Measurements from ENCODE around the gene ERAL1.

GRCh38 chr17:28828294-28829040 is 26.3 kb upstream of the ERAL1 start:
- no peak for TF ChIP-seq RXRA (CRISPR knock-in tag; IDR thresholded peaks at IDR 0.05)
- no peak for TF ChIP-seq STAT5B (CRISPR knock-in tag; IDR thresholded peaks at IDR 0.05)
- TF ChIP-seq, protein P1, sequence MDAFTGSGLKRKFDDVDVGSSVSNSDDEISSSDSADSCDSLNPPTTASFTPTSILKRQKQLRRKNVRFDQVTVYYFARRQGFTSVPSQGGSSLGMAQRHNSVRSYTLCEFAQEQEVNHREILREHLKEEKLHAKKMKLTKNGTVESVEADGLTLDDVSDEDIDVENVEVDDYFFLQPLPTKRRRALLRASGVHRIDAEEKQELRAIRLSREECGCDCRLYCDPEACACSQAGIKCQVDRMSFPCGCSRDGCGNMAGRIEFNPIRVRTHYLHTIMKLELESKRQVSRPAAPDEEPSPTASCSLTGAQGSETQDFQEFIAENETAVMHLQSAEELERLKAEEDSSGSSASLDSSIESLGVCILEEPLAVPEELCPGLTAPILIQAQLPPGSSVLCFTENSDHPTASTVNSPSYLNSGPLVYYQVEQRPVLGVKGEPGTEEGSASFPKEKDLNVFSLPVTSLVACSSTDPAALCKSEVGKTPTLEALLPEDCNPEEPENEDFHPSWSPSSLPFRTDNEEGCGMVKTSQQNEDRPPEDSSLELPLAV (CRISPR knock-in tag; conservative IDR thresholded peaks at IDR 0.05; ENCODE audit: low read depth): no peak
- TF ChIP-seq, protein P2, sequence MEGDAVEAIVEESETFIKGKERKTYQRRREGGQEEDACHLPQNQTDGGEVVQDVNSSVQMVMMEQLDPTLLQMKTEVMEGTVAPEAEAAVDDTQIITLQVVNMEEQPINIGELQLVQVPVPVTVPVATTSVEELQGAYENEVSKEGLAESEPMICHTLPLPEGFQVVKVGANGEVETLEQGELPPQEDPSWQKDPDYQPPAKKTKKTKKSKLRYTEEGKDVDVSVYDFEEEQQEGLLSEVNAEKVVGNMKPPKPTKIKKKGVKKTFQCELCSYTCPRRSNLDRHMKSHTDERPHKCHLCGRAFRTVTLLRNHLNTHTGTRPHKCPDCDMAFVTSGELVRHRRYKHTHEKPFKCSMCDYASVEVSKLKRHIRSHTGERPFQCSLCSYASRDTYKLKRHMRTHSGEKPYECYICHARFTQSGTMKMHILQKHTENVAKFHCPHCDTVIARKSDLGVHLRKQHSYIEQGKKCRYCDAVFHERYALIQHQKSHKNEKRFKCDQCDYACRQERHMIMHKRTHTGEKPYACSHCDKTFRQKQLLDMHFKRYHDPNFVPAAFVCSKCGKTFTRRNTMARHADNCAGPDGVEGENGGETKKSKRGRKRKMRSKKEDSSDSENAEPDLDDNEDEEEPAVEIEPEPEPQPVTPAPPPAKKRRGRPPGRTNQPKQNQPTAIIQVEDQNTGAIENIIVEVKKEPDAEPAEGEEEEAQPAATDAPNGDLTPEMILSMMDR (CRISPR knock-in tag; IDR thresholded peaks at IDR 0.05): no peak
- no peak for TF ChIP-seq SMARCC2 (IDR thresholded peaks at IDR 0.05)
- no peak for TF ChIP-seq JUN (CRISPR knock-in tag; IDR thresholded peaks at IDR 0.05)
- TF ChIP-seq, protein P3, sequence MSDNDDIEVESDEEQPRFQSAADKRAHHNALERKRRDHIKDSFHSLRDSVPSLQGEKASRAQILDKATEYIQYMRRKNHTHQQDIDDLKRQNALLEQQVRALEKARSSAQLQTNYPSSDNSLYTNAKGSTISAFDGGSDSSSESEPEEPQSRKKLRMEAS (IDR thresholded peaks at IDR 0.05): no peak
- TF ChIP-seq ZNF24 (IDR thresholded peaks at IDR 0.05): no peak
- no peak for TF ChIP-seq HNF4G (IDR thresholded peaks at IDR 0.05; ENCODE audit: borderline replicate concordance, low read depth, low read length)
- no peak for TF ChIP-seq HNF4G (CRISPR knock-in tag; IDR thresholded peaks at IDR 0.05; ENCODE audit: borderline replicate concordance, low read depth)
- no peak for TF ChIP-seq MTA3 (CRISPR knock-in tag; IDR thresholded peaks at IDR 0.05)

Measured in HepG2 (cell line).